A673 (cell line): ENCODE data around the gene WDR46.

Experiments
- EZH2 ChIP-seq: fragments of 200-600 bp; sonication (generic); IDR thresholded peaks from 2 replicates; pipeline ENCODE4 v1.6.1; 2017; ENCODE audit warnings: borderline replicate concordance, low read depth, mild to moderate bottlenecking, mixed read lengths, antibody characterized with exemption, low read length; ENCODE audit not compliant: poor library complexity, severe bottlenecking
- TF ChIP-seq, protein P1 (sequence below): fragments of 300-800, 200-600 bp; sonication (generic); conservative IDR thresholded peaks from 2 replicates; pipeline ENCODE4 v1.5.1; 2017; ENCODE audit warnings: low read depth, mild to moderate bottlenecking, antibody characterized with exemption, low read length, moderate library complexity, mixed read lengths

DNA sequence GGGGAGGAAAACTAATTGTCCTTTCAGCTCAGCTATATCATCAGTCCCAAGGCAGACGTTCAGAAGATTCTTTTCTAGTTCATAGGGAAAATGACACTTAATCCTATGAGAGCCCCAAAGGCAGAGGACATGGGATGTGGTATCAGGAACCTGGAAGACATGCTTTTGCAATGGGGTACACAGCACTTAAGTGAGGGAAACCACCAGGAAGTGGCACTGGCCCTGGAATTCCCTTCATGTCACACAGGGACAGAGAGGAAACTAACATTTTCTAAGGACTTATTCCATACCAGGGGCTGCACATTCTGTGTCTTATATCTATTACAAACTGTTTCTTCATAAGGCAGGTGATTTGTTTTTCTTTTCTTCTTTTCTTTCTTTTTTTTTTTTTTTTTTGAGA, 45.6 kb downstream of the WDR46 start:
- TF ChIP-seq, protein P1, sequence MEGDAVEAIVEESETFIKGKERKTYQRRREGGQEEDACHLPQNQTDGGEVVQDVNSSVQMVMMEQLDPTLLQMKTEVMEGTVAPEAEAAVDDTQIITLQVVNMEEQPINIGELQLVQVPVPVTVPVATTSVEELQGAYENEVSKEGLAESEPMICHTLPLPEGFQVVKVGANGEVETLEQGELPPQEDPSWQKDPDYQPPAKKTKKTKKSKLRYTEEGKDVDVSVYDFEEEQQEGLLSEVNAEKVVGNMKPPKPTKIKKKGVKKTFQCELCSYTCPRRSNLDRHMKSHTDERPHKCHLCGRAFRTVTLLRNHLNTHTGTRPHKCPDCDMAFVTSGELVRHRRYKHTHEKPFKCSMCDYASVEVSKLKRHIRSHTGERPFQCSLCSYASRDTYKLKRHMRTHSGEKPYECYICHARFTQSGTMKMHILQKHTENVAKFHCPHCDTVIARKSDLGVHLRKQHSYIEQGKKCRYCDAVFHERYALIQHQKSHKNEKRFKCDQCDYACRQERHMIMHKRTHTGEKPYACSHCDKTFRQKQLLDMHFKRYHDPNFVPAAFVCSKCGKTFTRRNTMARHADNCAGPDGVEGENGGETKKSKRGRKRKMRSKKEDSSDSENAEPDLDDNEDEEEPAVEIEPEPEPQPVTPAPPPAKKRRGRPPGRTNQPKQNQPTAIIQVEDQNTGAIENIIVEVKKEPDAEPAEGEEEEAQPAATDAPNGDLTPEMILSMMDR, result no peak
- TF ChIP-seq EZH2, result no peak
